HG03378 (cell line): Measurements from ENCODE around the gene GIMAP6.
"Not testable (repeated sequence)": the region's sequence is repeated elsewhere in the genome, so short reads cannot be mapped to it uniquely, and the experiment has no call there.

Experiments
- ATAC-seq: cut with Tn5 transposase; IDR thresholded peaks from one replicate; pipeline ENCODE4 v1.9.1; 2021; ENCODE audit warnings: mild to moderate bottlenecking, moderate library complexity; ENCODE audit not compliant: unreplicated experiment

Gene GIMAP6

GRCh38 chr7:150648353-150649079 lies 16.3 kb upstream of the GIMAP6 start:
- ATAC-seq = no peak

GRCh38 chr7:150645259-150646020 lies 13.3 kb upstream of the GIMAP6 start:
- no peak for ATAC-seq

GRCh38 chr7:150642926-150643325 lies 10.7 kb upstream of the GIMAP6 start:
- ATAC-seq = no peak

- ATAC-seq = no peak
These were observed 9.7 kb upstream of the GIMAP6 start for GRCh38 chr7:150641854-150642253.

GRCh38 chr7:150633926-150634325 lies 1.7 kb upstream of the GIMAP6 start:
- no peak for ATAC-seq

- ATAC-seq = no peak
These were observed 930 bp downstream of the GIMAP6 start for GRCh38 chr7:150631084-150631826.

- ATAC-seq = no peak
These were observed 2.8 kb downstream of the GIMAP6 start for GRCh38 chr7:150629347-150629746.

- ATAC-seq = no peak
These were observed 4.2 kb downstream of the GIMAP6 start for GRCh38 chr7:150627959-150628358.

- ATAC-seq = no peak
These were observed 5.5 kb downstream of the GIMAP6 start for GRCh38 chr7:150626696-150627095.

GRCh38 chr7:150621376-150621775 lies 10.8 kb downstream of the GIMAP6 start:
- ATAC-seq = no peak

- ATAC-seq = no peak
These were observed 11.4 kb downstream of the GIMAP6 start for GRCh38 chr7:150620617-150621371.

GRCh38 chr7:150620061-150620460 lies 12.1 kb downstream of the GIMAP6 start:
- ATAC-seq = no peak

GRCh38 chr7:150615221-150615755 lies 16.9 kb downstream of the GIMAP6 start:
- ATAC-seq = not testable (repeated sequence)

GRCh38 chr7:150614426-150614825 lies 17.8 kb downstream of the GIMAP6 start:
- not testable (repeated sequence) for ATAC-seq

GRCh38 chr7:150613880-150614279 lies 18.3 kb downstream of the GIMAP6 start:
- no peak for ATAC-seq

- ATAC-seq = no peak
These were observed 19.3 kb downstream of the GIMAP6 start for GRCh38 chr7:150612925-150613324.

- no peak for ATAC-seq
These were observed 22.0 kb downstream of the GIMAP6 start for GRCh38 chr7:150610233-150610632.

- ATAC-seq = not testable (repeated sequence)
These were observed 28.6 kb downstream of the GIMAP6 start for GRCh38 chr7:150603600-150603999.

- no peak for ATAC-seq
These were observed 36.8 kb downstream of the GIMAP6 start for GRCh38 chr7:150595361-150595760.

GRCh38 chr7:150594805-150595204 lies 37.4 kb downstream of the GIMAP6 start:
- ATAC-seq = no peak

GRCh38 chr7:150587551-150587950 lies 44.6 kb downstream of the GIMAP6 start:
- ATAC-seq = no peak
